GM12873 (cell line): Measurements from ENCODE around the gene COMMD3.

Experiments used
- TF ChIP-seq, protein P1 (sequence below): IDR thresholded peaks from 2 replicates; pipeline ENCODE4 v1.5.1; 2012; ENCODE audit warnings: low read depth, mild to moderate bottlenecking, moderate library complexity, low read length, control low read depth; ENCODE audit not compliant: insufficient read depth; ENCODE audit errors: missing control alignments

COMMD3 gene

DNA sequence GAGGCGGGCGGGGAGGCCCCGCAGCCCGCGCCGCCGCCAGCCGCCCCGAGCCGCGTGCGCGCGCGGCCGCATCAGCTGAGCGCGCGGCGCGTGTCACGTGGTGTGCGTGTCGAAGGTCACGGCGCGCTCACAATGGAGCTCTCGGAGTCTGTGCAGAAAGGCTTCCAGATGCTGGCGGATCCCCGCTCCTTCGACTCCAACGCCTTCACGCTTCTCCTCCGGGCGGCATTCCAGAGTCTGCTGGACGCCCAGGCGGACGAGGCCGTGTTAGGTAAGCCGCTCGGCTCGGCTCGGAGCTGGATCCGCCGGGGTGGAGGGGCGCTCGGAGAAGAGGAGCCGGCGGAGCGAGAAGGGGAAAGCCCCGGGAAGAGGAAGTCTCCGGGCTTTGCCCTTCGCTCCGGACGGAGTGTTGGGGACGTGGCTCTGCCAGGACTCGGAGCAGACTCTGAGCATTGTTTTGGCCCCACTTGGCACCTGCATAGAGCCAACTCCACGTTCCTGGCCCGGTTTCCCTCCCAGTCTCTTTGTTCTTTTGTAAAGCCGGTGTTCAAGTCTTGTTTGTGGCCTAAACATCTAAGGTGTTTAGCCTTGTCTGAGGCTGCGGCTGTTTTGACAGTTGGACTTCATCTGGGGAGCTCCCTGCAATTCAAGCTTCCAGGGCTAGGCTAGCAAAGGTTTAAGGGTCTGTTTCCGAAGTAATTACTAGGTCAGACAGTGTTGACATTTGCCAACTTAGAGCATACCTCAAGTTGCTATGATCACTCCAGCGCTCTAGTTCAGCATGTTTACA, at the start of gene COMMD3:
TSS of gene COMMD3 (plus strand) at position 103 of the 790 bp plus-strand sequence. CDS start at position 133, 30 bp downstream.
- TF ChIP-seq, protein P1, sequence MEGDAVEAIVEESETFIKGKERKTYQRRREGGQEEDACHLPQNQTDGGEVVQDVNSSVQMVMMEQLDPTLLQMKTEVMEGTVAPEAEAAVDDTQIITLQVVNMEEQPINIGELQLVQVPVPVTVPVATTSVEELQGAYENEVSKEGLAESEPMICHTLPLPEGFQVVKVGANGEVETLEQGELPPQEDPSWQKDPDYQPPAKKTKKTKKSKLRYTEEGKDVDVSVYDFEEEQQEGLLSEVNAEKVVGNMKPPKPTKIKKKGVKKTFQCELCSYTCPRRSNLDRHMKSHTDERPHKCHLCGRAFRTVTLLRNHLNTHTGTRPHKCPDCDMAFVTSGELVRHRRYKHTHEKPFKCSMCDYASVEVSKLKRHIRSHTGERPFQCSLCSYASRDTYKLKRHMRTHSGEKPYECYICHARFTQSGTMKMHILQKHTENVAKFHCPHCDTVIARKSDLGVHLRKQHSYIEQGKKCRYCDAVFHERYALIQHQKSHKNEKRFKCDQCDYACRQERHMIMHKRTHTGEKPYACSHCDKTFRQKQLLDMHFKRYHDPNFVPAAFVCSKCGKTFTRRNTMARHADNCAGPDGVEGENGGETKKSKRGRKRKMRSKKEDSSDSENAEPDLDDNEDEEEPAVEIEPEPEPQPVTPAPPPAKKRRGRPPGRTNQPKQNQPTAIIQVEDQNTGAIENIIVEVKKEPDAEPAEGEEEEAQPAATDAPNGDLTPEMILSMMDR, result no peak

GRCh38 chr10:22268503-22268902, 47.7 kb upstream of the COMMD3 start:
- TF ChIP-seq, protein P1, result no peak

- TF ChIP-seq, protein P1, result no peak
Observed at GRCh38 chr10:22271786-22272185, 44.4 kb upstream of the COMMD3 start.

DNA sequence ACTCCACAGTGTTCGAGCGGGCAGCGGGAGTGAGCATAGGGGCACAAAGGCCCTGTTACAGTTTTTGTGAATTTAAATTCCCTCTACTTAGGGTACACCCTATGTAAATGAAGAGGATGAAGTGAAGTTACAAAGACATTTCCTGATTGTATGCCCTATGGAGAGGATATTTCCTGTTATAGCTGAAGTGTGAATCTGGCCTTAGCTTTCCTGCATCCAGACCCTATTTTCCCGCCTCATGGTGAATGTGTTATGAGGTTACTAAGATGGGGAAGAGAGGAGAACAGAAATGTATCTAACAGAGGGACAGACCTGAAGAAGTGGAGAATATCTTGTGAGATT, 37.8 kb upstream of the COMMD3 start:
- TF ChIP-seq, protein P1, result no peak

GRCh38 chr10:22280078-22280477, 36.1 kb upstream of the COMMD3 start:
- TF ChIP-seq, protein P1, result no peak

DNA sequence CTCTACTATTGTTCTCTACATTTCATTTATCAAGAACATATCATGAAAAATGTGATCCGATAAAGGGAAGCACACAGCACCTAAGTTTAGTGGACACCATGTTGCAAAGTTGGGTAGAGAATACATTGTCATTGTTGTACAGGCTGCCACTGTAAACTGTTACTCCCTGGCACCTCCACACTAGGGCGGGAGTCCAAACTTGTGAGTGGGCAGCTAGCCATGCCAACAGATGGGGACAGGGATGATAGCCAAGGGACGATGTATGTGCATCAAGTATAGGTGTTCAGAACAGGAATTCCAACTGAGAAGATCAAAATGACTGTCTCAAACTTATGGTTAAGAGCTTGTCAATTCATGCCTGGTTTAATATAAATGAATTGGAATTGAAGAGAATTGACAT, 31.1 kb upstream of the COMMD3 start:
- TF ChIP-seq, protein P1, result no peak

GRCh38 chr10:22293747-22294404, 22.3 kb upstream of the COMMD3 start:
- TF ChIP-seq, protein P1, result no peak
